Neural progenitor cell (in vitro differentiated cells): Measurements from ENCODE around the gene HNRNPAB.

ENCODE experiments used
- EZH2 ChIP-seq: fragments of 200-600 bp; sonication (generic); IDR thresholded peaks from 2 replicates; pipeline ENCODE4 v1.6.1; 2017; ENCODE audit warnings: antibody characterized with exemption, mild to moderate bottlenecking, moderate library complexity
- TF ChIP-seq, protein P1 (sequence below): fragments of 200-600 bp; sonication (generic); IDR thresholded peaks from 2 replicates; pipeline ENCODE4 v1.5.1; 2017; ENCODE audit warnings: antibody characterized with exemption, mild to moderate bottlenecking

DNA sequence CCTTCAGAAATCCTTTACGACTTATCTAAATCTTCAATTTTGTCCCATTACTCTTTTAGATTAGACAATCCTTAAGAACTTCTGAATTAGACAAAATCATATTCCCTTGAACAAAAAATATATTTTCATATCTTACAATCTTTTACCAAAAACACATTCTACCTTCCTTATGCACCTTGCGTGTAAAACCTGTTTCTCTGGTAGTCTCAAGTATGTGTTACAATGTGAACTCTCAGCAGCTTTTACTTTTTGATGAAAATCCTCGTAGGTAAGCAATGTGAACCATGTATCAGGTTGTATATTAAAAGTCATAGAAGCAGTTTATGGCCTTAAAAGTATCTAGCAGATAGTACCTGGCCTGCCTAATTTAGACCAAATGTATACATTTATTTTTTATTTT is 29.9 kb upstream of the HNRNPAB start:
- TF ChIP-seq, protein P1, sequence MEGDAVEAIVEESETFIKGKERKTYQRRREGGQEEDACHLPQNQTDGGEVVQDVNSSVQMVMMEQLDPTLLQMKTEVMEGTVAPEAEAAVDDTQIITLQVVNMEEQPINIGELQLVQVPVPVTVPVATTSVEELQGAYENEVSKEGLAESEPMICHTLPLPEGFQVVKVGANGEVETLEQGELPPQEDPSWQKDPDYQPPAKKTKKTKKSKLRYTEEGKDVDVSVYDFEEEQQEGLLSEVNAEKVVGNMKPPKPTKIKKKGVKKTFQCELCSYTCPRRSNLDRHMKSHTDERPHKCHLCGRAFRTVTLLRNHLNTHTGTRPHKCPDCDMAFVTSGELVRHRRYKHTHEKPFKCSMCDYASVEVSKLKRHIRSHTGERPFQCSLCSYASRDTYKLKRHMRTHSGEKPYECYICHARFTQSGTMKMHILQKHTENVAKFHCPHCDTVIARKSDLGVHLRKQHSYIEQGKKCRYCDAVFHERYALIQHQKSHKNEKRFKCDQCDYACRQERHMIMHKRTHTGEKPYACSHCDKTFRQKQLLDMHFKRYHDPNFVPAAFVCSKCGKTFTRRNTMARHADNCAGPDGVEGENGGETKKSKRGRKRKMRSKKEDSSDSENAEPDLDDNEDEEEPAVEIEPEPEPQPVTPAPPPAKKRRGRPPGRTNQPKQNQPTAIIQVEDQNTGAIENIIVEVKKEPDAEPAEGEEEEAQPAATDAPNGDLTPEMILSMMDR = no peak
- TF ChIP-seq EZH2 = no peak
